Dermis microvascular lymphatic vessel endothelial cell (primary cell): ENCODE data around the gene PPP2R5E. TPM values are rescaled to one million over a fixed set of nuclear protein-coding genes. Genes with fewer than 3 reads are reported as not detected.
A peak's percentile ranks its signal among the peaks of the same experiment; 100 is the strongest.
"Not testable (repeated sequence)": the region's sequence is repeated elsewhere in the genome, so short reads cannot be mapped to it uniquely, and the experiment has no call there.

Experiments
- DNase-seq, 2 donors: peaks; one replicate each; pipeline versions ENCODE4 v3.0.0 to v3.0.0-alpha.2; 2010; ENCODE audit warnings: low read depth in 2 of 2
- total RNA-seq: library from RNA; depleted of rRNA; stranded (reverse); fragments of >200 nt; gene quantifications from 2 replicates; pipeline ENCODE4 v1.2.1, GENCODE V29; 2014

Gene PPP2R5E
- total RNA-seq: 9.9 and 10.4 TPM in 2 replicates

- peak; percentile 98 to 99 for DNase-seq
Observed at GRCh38 chr14:63543000-63543825, at the start of gene PPP2R5E. Gene PPP2R5E (minus strand): TSS chr14:63543377. CDS start chr14:63539685, 3,692 bp downstream.

GRCh38 chr14:63583046-63583445 lies 39.9 kb upstream of the PPP2R5E start:
- not testable (repeated sequence) for DNase-seq

GRCh38 chr14:63581491-63581890 lies 38.3 kb upstream of the PPP2R5E start:
- no peak for DNase-seq

GRCh38 chr14:63578300-63578699 lies 35.1 kb upstream of the PPP2R5E start:
- DNase-seq: no peak

GRCh38 chr14:63573581-63573980 lies 30.4 kb upstream of the PPP2R5E start:
- DNase-seq: peak in 1 of 2 donors; percentile 66

GRCh38 chr14:63565448-63565847 lies 22.3 kb upstream of the PPP2R5E start:
- no peak for DNase-seq

- peak in 1 of 2 donors; percentile 16 for DNase-seq
Observed at GRCh38 chr14:63564318-63564717, 21.1 kb upstream of the PPP2R5E start.

- DNase-seq: peak in 1 of 2 donors; percentile 35
Observed at GRCh38 chr14:63563370-63564026, 20.3 kb upstream of the PPP2R5E start.

GRCh38 chr14:63562405-63562804 lies 19.2 kb upstream of the PPP2R5E start:
- no peak for DNase-seq

- DNase-seq: no peak
Observed at GRCh38 chr14:63555572-63555971, 12.4 kb upstream of the PPP2R5E start.

- DNase-seq: peak in 1 of 2 donors; percentile 4
Observed at GRCh38 chr14:63551332-63551731, 8.2 kb upstream of the PPP2R5E start.

GRCh38 chr14:63547798-63548335 lies 4.7 kb upstream of the PPP2R5E start:
- no peak for DNase-seq

GRCh38 chr14:63545431-63545830 lies 2.3 kb upstream of the PPP2R5E start:
- no peak for DNase-seq

GRCh38 chr14:63544591-63545299 lies 1.6 kb upstream of the PPP2R5E start:
- DNase-seq: peak; percentile 45 to 70

- no peak for DNase-seq
Observed at GRCh38 chr14:63543826-63544406, 739 bp upstream of the PPP2R5E start.

- DNase-seq: peak in 1 of 2 donors; percentile 40
Observed at GRCh38 chr14:63542231-63542999, 762 bp downstream of the PPP2R5E start.

- no peak for DNase-seq
Observed at GRCh38 chr14:63535918-63536317, 7.3 kb downstream of the PPP2R5E start.

GRCh38 chr14:63533474-63533873 lies 9.7 kb downstream of the PPP2R5E start:
- DNase-seq: no peak

GRCh38 chr14:63524537-63525155 lies 18.5 kb downstream of the PPP2R5E start:
- no peak for DNase-seq

GRCh38 chr14:63523735-63524426 lies 19.3 kb downstream of the PPP2R5E start:
- no peak for DNase-seq
